Activated CD8-positive, alpha-beta T cell treated with anti-CD3 and anti-CD28 coated beads for 36 hours (primary cell): ENCODE results near the gene TSPAN2. TPM values are rescaled to one million over a fixed set of nuclear protein-coding genes. Genes with fewer than 3 reads are reported as not detected.
"Not testable (repeated sequence)": the region's sequence is repeated elsewhere in the genome, so short reads cannot be mapped to it uniquely, and the experiment has no call there.

Source experiments
- ATAC-seq: fragments of 200-7000 bp; cut with Tn5 transposase; one replicate; pipeline ENCODE4 v1.10.0; 2021; ENCODE audit warnings: mild to moderate bottlenecking, moderate library complexity
- CTCF ChIA-PET: fragments of 350-600 bp; sonication (Branson Sonifier 250); formaldehyde crosslinking; loops from one replicate; lab custom pipeline; 2021; ENCODE audit warnings: antibody characterized with exemption; lab: Charles Lee
- POLR2A ChIA-PET: fragments of 350-600 bp; sonication (Branson Sonifier 250); formaldehyde crosslinking; loops from one replicate; lab custom pipeline; 2021; ENCODE audit warnings: antibody characterized with exemption; lab: Charles Lee
- DNase-seq: peaks from one replicate; pipeline ENCODE4 v3.0.0-alpha.2; 2020
- H3K27ac Mint-ChIP-seq: one replicate; pipeline ENCODE4 v1.8.0; 2021; ENCODE audit warnings: mild to moderate bottlenecking, mixed read lengths
- H3K27me3 Mint-ChIP-seq: one replicate; pipeline ENCODE4 v1.8.0; 2021; ENCODE audit warnings: mixed read lengths
- H3K36me3 Mint-ChIP-seq: one replicate; pipeline ENCODE4 v1.8.0; 2021; ENCODE audit warnings: low read depth, mixed read lengths
- H3K4me1 Mint-ChIP-seq: one replicate; pipeline ENCODE4 v1.8.0; 2021; ENCODE audit warnings: low read depth, mixed read lengths
- H3K4me3 Mint-ChIP-seq: one replicate; pipeline ENCODE4 v1.8.0; 2021; ENCODE audit warnings: mild to moderate bottlenecking, moderate library complexity, mixed read lengths
- H3K9me3 Mint-ChIP-seq: one replicate; pipeline ENCODE4 v1.8.0; 2021; ENCODE audit warnings: mixed read lengths
- CTCF ChIP-seq: fragments of 200-600 bp; IDR thresholded peaks from one replicate; pipeline ENCODE4 v1.8.0; 2022; ENCODE audit warnings: antibody characterized with exemption, mild to moderate bottlenecking
- intact Hi-C: fragments of 100-400 bp; cut with micrococcal nuclease; formaldehyde crosslinking; loops from one replicate; pipeline ENCODE4 v1.10.0; 2022
- total RNA-seq, 2 experiments: library from RNA; stranded (reverse); gene quantifications; one replicate each; pipeline ENCODE4 v1.2.3, GENCODE V29; 2021

Gene TSPAN2
- total RNA-seq, 2 experiments from 2014 or later = 0.74 to 0.90 TPM

- H3K27me3 Mint-ChIP-seq = peaks cover 5% of the 10 kb centered on the region
- ChIA-PET POLR2A (no interaction called here), CTCF (interaction anchor here (1.6 kb wide), 1 partner anchor 21 kb away, joined by 7 read pairs; no protein-coding TSS in a partner anchor)
- TF ChIP-seq CTCF = no peak
- no peaks in the 10 kb centered on the region for H3K36me3 Mint-ChIP-seq
- no peak overlapping the region for H3K4me3 Mint-ChIP-seq
- intact Hi-C loops = no loop called here
- no peaks in the 10 kb centered on the region for H3K9me3 Mint-ChIP-seq
- DNase-seq = no peak
- H3K27ac Mint-ChIP-seq = no peak overlapping the region
- no peak for ATAC-seq
- H3K4me1 Mint-ChIP-seq = no peaks in the 10 kb centered on the region
Observed at GRCh38 chr1:115031595-115031994, 57.7 kb downstream of the TSPAN2 start.

GRCh38 chr1:115029526-115029925 lies 59.8 kb downstream of the TSPAN2 start, which contains the start of gene TSHB:
Gene TSHB (plus strand): TSS chr1:115029826. CDS start chr1:115033363, 3,537 bp downstream.
- H3K27me3 Mint-ChIP-seq = peaks cover 1% of the 10 kb centered on the region
- ATAC-seq (no peak), DNase-seq (no peak)
- ChIA-PET POLR2A (no interaction called here), CTCF (interaction anchor here (1.2 kb wide), 1 partner anchor 23 kb away, joined by 5 read pairs; no protein-coding TSS in a partner anchor)
- no peak within 1 kb of the TSS for H3K4me3 Mint-ChIP-seq
- H3K36me3 Mint-ChIP-seq = no peaks in the 10 kb centered on the region
- no peak for TF ChIP-seq CTCF
- no peak within 1 kb of the TSS for H3K27ac Mint-ChIP-seq
- intact Hi-C loops = no loop called here
- H3K9me3 Mint-ChIP-seq = no peaks in the 10 kb centered on the region
- H3K4me1 Mint-ChIP-seq = no peaks in the 10 kb centered on the region

- peaks cover 9% of the 10 kb centered on the region for H3K27me3 Mint-ChIP-seq
- H3K27ac Mint-ChIP-seq = no peak overlapping the region
- H3K36me3 Mint-ChIP-seq = peaks cover under 1% of the 10 kb centered on the region
- POLR2A ChIA-PET = no interaction called here
- H3K9me3 Mint-ChIP-seq = peaks cover 1% of the 10 kb centered on the region
- H3K4me1 Mint-ChIP-seq = no peaks in the 10 kb centered on the region
- no peak for TF ChIP-seq CTCF
- intact Hi-C loops = no loop called here
- DNase-seq (no peak), ATAC-seq (no peak)
- no peak overlapping the region for H3K4me3 Mint-ChIP-seq
- CTCF ChIA-PET = interaction anchor here (1.6 to 2.0 kb wide), 2 partner anchors 29 to 89 kb away, joined by 4 to 5 read pairs; no protein-coding TSS in a partner anchor
Observed at GRCh38 chr1:115023593-115023992, 65.7 kb downstream of the TSPAN2 start.

GRCh38 chr1:115021145-115021544 lies 68.2 kb downstream of the TSPAN2 start:
- intact Hi-C loops = no loop called here
- H3K27me3 Mint-ChIP-seq = peaks cover 12% of the 10 kb centered on the region
- peaks cover 2% of the 10 kb centered on the region for H3K36me3 Mint-ChIP-seq
- CTCF ChIA-PET = no interaction called here
- POLR2A ChIA-PET = no interaction called here
- TF ChIP-seq CTCF = no peak
- H3K9me3 Mint-ChIP-seq = peaks cover 3% of the 10 kb centered on the region
- no peak overlapping the region for H3K4me3 Mint-ChIP-seq
- H3K27ac Mint-ChIP-seq = no peak overlapping the region
- ATAC-seq (no peak), DNase-seq (no peak)
- H3K4me1 Mint-ChIP-seq = no peaks in the 10 kb centered on the region

- POLR2A ChIA-PET, DNase-seq, ATAC-seq, H3K4me3 Mint-ChIP-seq, CTCF ChIA-PET, H3K9me3 Mint-ChIP-seq, H3K27ac Mint-ChIP-seq, H3K36me3 Mint-ChIP-seq, intact Hi-C loops, H3K4me1 Mint-ChIP-seq: not testable (repeated sequence)
- H3K27me3 Mint-ChIP-seq = peaks cover 12% of the 10 kb centered on the region
Observed at GRCh38 chr1:115019549-115019948, 69.8 kb downstream of the TSPAN2 start.
